Activated T-helper 1 cell treated with anti-CD3 and anti-CD28 coated beads, Interleukin-12 subunit alpha, Interleukin-12 subunit beta, Interleukin-2, Interleukin-4 antibody, amounts not matched to agents 30 ng/mL and 10 ng/mL and 1 ng/mL, durations not matched to agents 14 hours and 24 hours and 36 hours (primary cell): ENCODE data around the gene TSHZ2. TPM values are rescaled to one million over a fixed set of nuclear protein-coding genes. Genes with fewer than 3 reads are reported as not detected.

Source experiments
- DNase-seq: peaks from one replicate; pipeline ENCODE4 v3.0.0; 2021; ENCODE audit warnings: low spot score
- H3K27ac Mint-ChIP-seq: one replicate; pipeline ENCODE4 v1.8.0; 2021; ENCODE audit warnings: mild to moderate bottlenecking, mixed read lengths
- H3K27me3 Mint-ChIP-seq: one replicate; pipeline ENCODE4 v1.8.0; 2022; ENCODE audit warnings: mild to moderate bottlenecking, moderate library complexity, mixed read lengths; ENCODE audit not compliant: insufficient read depth
- H3K36me3 Mint-ChIP-seq: one replicate; pipeline ENCODE4 v1.8.0; 2021; ENCODE audit warnings: low read depth, mixed read lengths
- H3K4me1 Mint-ChIP-seq: one replicate; pipeline ENCODE4 v1.8.0; 2021; ENCODE audit warnings: low read depth, mixed read lengths
- H3K4me3 Mint-ChIP-seq: one replicate; pipeline ENCODE4 v1.8.0; 2021; ENCODE audit warnings: mild to moderate bottlenecking, moderate library complexity, mixed read lengths
- H3K9me3 Mint-ChIP-seq: one replicate; pipeline ENCODE4 v1.8.0; 2021; ENCODE audit warnings: mixed read lengths
- intact Hi-C: fragments of 100-400 bp; cut with micrococcal nuclease; formaldehyde crosslinking; loops from one replicate; pipeline ENCODE4 v1.15.1; 2024
- total RNA-seq: library from RNA; stranded (reverse); gene quantifications from 2 replicates; pipeline ENCODE4 v1.2.3, GENCODE V29; 2022

The TSHZ2 gene
- total RNA-seq, 1 donor from 2014 or later, result 26.0 TPM

DNA sequence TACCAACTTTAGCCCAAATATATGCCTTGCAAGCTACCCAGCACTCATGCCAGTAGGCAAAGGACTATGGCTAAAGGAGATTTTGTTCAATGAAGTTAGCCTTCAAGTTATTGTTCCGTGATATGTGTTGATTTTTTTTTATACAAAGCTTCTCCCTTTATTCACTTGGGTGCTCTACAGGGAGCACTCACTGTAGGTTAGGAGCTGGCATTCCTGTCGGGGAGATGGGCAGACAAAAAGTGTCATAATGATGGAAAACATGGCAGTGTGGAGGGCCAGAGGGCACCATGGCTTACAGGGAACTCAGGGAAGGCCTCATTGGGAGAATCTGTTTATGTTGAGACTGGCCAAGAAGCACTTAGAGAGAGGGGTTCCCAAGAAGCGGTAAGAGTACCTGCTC is 292.4 kb downstream of the TSHZ2 start:
- H3K36me3 Mint-ChIP-seq, result no peaks in the 10 kb centered on the region
- no peaks in the 10 kb centered on the region for H3K9me3 Mint-ChIP-seq
- H3K27me3 Mint-ChIP-seq, result no peaks in the 10 kb centered on the region
- H3K4me1 Mint-ChIP-seq, result no peaks in the 10 kb centered on the region
- intact Hi-C loops, result no loop called here
- DNase-seq, result no peak
- no peak overlapping the region for H3K27ac Mint-ChIP-seq
- H3K4me3 Mint-ChIP-seq, result no peak overlapping the region

- Mint-ChIP-seq H3K4me3 (no peak overlapping the region), H3K9me3 (no peaks in the 10 kb centered on the region), H3K27ac (no peak overlapping the region), H3K36me3 (no peaks in the 10 kb centered on the region), H3K4me1 (no peaks in the 10 kb centered on the region), H3K27me3 (no peaks in the 10 kb centered on the region)
- intact Hi-C loops, result no loop called here
- DNase-seq, result no peak
These were observed 293.2 kb downstream of the TSHZ2 start for GRCh38 chr20:53265304-53265875.

GRCh38 chr20:53269380-53269779 is 297.2 kb downstream of the TSHZ2 start:
- H3K36me3 Mint-ChIP-seq, result peaks cover 3% of the 10 kb centered on the region
- no peak overlapping the region for H3K4me3 Mint-ChIP-seq
- no peak for DNase-seq
- H3K27ac Mint-ChIP-seq, result no peak overlapping the region
- H3K4me1 Mint-ChIP-seq, result no peaks in the 10 kb centered on the region
- intact Hi-C loops, result no loop called here
- no peaks in the 10 kb centered on the region for H3K27me3 Mint-ChIP-seq
- H3K9me3 Mint-ChIP-seq, result no peaks in the 10 kb centered on the region

DNA sequence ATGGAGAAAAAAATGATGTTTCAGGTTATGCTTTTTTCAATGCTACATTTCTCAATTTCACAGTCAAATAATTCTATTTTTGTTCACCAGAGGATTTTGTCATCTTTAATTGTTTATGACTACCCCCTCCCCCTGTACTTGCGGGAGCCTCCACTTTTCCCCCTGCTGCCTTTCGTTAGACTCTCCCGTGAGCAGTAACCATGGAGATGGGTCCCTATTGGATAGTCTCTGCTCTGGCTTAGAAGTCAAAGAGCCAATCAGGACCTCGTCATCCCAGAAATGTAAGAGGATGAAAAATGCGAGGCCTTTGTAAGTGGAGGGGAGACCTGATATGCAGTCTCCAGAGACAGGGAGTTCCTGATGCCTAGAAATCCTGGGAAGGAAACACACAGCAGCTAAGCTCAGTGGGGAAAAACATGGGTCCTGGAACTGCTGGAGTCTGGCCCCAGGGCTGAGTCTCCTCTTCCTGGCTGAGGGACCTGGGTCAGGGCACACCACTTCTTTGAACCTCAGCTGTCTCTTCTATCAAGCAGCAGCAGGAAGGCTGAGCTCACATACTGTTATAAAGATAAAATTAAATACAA is 298.7 kb downstream of the TSHZ2 start:
- no peak overlapping the region for H3K4me3 Mint-ChIP-seq
- peaks cover 3% of the 10 kb centered on the region for H3K36me3 Mint-ChIP-seq
- no peaks in the 10 kb centered on the region for H3K4me1 Mint-ChIP-seq
- DNase-seq, result no peak
- no peaks in the 10 kb centered on the region for H3K9me3 Mint-ChIP-seq
- no peaks in the 10 kb centered on the region for H3K27me3 Mint-ChIP-seq
- intact Hi-C loops, result no loop called here
- no peak overlapping the region for H3K27ac Mint-ChIP-seq

DNA sequence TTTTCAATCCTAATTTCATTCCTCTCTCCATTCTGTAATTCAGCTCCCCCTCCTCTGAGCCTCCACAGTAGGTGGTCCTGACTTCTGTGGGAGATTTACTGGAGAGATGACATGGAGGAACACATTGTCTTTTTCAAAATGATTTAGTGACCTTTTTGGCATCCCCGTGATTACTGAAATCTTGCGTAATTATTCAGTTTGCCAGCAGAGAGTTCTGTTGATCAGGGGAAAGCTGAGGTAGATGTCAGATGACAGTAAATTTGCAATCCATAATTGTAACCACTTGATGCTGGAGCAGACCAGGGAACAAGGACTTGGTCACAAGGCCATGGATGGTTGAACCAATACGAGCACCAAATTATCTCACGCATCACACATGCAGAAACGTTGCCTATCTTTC is 302.2 kb downstream of the TSHZ2 start:
- no peak for DNase-seq
- Mint-ChIP-seq H3K4me1 (no peaks in the 10 kb centered on the region), H3K27me3 (no peaks in the 10 kb centered on the region), H3K9me3 (no peaks in the 10 kb centered on the region), H3K27ac (no peak overlapping the region), H3K36me3 (peaks cover 7% of the 10 kb centered on the region), H3K4me3 (no peak overlapping the region)
- intact Hi-C loops, result no loop called here

DNA sequence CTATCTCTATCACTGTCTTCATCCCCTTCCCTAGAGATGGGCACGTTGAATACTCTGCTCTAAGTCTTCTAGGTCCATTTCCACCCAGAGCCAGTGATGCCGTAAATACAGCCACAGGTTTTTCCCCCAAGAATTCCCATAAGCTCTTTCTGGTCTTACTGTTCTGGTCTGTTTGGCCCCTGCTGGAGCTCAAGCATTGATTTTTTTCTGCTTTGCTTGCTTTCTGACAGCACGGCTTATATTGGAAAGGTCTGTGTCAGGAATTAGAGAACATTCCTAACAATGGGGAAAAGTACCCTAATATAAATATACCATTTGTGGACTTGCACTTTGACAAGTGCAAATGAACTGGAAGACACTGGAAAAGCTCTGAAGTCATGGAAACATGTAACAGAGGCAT is 302.6 kb downstream of the TSHZ2 start:
- no peaks in the 10 kb centered on the region for H3K9me3 Mint-ChIP-seq
- H3K36me3 Mint-ChIP-seq, result peaks cover 7% of the 10 kb centered on the region
- no peaks in the 10 kb centered on the region for H3K4me1 Mint-ChIP-seq
- no peak overlapping the region for H3K4me3 Mint-ChIP-seq
- no peak overlapping the region for H3K27ac Mint-ChIP-seq
- no peak for DNase-seq
- no peaks in the 10 kb centered on the region for H3K27me3 Mint-ChIP-seq
- intact Hi-C loops, result no loop called here

DNA sequence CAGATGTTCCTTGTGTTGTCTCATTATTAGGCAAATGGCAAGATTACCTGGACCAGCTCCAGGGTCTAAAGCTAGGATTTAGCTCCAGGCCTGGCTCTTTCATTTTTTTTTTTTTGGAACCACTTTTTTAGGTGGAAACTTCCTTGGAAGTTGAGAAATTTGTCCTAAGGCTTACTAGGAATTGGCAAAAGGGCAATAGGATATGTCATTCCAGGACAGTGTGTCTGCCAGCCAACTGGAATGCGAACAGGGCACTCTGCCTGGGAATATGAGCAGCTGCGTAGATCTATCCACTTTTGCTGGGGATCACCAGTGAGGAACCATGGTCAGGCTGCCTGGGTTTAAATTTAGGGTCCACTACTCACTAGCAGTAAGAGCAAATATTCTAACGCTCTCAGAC is 304.0 kb downstream of the TSHZ2 start:
- DNase-seq, result no peak
- no peaks in the 10 kb centered on the region for H3K27me3 Mint-ChIP-seq
- no peaks in the 10 kb centered on the region for H3K4me1 Mint-ChIP-seq
- no peak overlapping the region for H3K27ac Mint-ChIP-seq
- H3K36me3 Mint-ChIP-seq, result peaks cover 7% of the 10 kb centered on the region
- no peak overlapping the region for H3K4me3 Mint-ChIP-seq
- intact Hi-C loops, result no loop called here
- H3K9me3 Mint-ChIP-seq, result no peaks in the 10 kb centered on the region

GRCh38 chr20:53278555-53278954 is 306.4 kb downstream of the TSHZ2 start:
- Mint-ChIP-seq H3K9me3 (no peaks in the 10 kb centered on the region), H3K27me3 (no peaks in the 10 kb centered on the region), H3K4me1 (no peaks in the 10 kb centered on the region), H3K4me3 (no peak overlapping the region), H3K27ac (no peak overlapping the region), H3K36me3 (peaks cover 4% of the 10 kb centered on the region)
- DNase-seq, result no peak
- intact Hi-C loops, result no loop called here

DNA sequence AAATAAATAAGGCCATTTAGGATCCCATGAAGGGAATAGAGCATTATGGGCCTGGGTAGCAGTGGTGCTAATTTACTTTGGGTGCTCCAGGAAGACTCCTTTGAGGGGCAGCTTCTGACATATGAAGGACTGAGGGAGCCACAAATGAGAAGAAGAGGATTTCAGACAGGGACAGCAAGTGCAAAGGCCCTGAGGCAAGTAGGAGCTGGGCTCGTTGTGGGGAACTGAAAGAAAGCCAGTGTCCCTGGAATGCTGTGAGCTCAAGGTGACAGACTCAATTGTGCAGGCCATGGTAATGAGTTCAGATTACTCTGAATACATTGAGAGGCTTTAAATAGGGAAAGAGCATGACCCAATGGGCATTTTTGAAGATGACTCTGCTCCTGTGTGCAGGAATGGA is 307.6 kb downstream of the TSHZ2 start:
- intact Hi-C loops, result no loop called here
- H3K4me1 Mint-ChIP-seq, result no peaks in the 10 kb centered on the region

DNA sequence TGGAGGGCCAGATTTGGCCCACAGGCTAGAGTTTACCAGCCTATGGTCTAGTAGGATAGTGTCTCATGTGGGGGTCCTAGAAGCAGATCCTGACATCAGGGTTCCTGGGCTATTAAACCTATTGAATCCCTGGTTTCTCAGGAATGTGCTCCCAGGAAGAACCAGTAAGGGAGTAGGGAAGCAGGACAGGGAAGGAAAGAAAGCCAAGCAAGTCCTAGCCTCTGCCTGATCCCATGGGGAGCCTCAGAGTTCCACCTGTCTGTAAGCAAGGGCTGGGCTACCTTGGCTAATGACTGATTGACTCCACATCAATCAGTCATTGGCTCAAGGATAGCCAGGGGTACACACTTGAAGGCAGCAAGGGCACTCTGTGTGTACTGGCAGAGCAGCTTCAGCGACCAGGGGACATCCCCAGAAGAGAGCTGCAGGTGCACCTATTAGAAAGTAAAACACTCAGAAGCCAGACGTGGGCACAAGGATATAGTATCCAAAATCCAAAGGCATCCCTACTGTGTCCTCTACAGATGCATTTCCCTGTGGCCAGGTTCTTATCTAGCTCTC is 309.5 kb downstream of the TSHZ2 start:
- no peak overlapping the region for H3K4me3 Mint-ChIP-seq
- no peaks in the 10 kb centered on the region for H3K4me1 Mint-ChIP-seq
- peaks cover 2% of the 10 kb centered on the region for H3K27me3 Mint-ChIP-seq
- H3K9me3 Mint-ChIP-seq, result no peaks in the 10 kb centered on the region
- H3K27ac Mint-ChIP-seq, result no peak overlapping the region
- no peak for DNase-seq
- H3K36me3 Mint-ChIP-seq, result peaks cover 4% of the 10 kb centered on the region
- intact Hi-C loops, result no loop called here

More for the DNA sequence above, 307.6 kb downstream of the TSHZ2 start:
- DNase-seq, result no peak
- no peak overlapping the region for H3K27ac Mint-ChIP-seq
- peaks cover under 1% of the 10 kb centered on the region for H3K27me3 Mint-ChIP-seq
- H3K36me3 Mint-ChIP-seq, result peaks cover 4% of the 10 kb centered on the region
- no peaks in the 10 kb centered on the region for H3K9me3 Mint-ChIP-seq
- no peak overlapping the region for H3K4me3 Mint-ChIP-seq

DNA sequence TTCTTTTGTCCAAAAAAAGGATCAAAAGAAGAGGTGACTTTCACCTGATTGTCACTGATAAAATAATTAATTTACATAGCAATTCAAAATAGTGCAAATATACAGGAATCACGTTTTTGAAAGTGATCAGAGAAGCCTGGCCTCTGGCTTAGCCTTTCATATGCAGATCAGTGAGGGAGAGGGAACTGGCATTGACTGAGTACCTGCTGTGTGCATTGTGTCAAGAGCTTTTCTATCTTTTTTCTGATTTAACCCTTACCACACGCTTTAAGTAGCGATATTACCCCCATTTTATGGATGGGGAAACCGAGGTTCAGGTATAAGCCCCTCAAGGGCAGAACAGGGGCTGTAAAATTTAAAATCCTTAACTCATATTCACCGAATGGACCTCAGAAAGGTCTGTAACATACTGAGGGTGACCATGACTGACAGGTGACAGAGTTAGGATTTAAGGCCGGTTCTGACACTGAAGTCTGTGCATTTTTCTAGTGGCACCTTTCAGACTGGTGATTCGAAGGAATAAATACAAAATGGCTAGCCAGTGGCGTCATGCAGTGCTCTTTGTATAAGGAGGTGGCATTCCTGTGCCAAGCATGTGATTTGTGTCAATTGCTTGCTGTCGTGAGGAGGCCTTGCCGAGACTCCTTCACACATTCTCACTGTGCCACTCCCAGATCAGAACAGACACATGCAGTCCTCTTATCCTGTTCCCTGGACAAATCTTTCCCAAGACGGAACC is 310.2 kb downstream of the TSHZ2 start:
- Mint-ChIP-seq H3K4me1 (no peaks in the 10 kb centered on the region), H3K9me3 (no peaks in the 10 kb centered on the region)

GRCh38 chr20:53283011-53283410 is 310.9 kb downstream of the TSHZ2 start:
- Mint-ChIP-seq H3K4me1 (no peaks in the 10 kb centered on the region), H3K27me3 (peaks cover 2% of the 10 kb centered on the region), H3K27ac (no peak overlapping the region), H3K36me3 (peaks cover 4% of the 10 kb centered on the region), H3K9me3 (no peaks in the 10 kb centered on the region), H3K4me3 (no peak overlapping the region)
- DNase-seq, result no peak
- intact Hi-C loops, result no loop called here

More for the DNA sequence above, 310.2 kb downstream of the TSHZ2 start:
- intact Hi-C loops, result no loop called here
- DNase-seq, result no peak
- Mint-ChIP-seq H3K27me3 (peaks cover 2% of the 10 kb centered on the region), H3K4me3 (no peak overlapping the region), H3K27ac (no peak overlapping the region), H3K36me3 (peaks cover 4% of the 10 kb centered on the region)

DNA sequence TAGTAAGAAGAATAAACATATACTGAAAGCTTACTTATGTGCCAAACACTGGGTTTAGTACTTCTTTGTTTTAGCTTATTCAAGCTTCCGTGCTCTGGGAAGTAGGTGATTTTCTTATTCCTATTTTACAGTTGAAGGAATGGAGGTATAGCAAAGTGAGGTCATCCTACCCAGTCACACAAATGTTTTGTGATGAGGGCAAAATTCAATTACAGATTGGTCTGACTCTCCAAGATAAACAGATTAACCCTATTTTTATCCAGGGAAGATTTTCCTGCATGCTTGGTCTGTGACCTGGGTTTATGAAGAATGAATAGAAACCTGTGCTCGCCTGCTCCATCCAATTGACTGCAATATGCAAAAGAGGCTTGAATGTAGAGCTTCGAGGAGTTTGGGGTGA is 311.4 kb downstream of the TSHZ2 start:
- H3K27me3 Mint-ChIP-seq, result peaks cover 2% of the 10 kb centered on the region
- no peaks in the 10 kb centered on the region for H3K9me3 Mint-ChIP-seq
- intact Hi-C loops, result no loop called here
- no peaks in the 10 kb centered on the region for H3K36me3 Mint-ChIP-seq
- H3K4me3 Mint-ChIP-seq, result no peak overlapping the region
- no peak for DNase-seq
- no peaks in the 10 kb centered on the region for H3K4me1 Mint-ChIP-seq
- no peak overlapping the region for H3K27ac Mint-ChIP-seq
